ENCODE measurements around the gene GFRA4.

Gene GFRA4

GRCh38 chr20:3673221-3674070, 10.2 kb upstream of the GFRA4 start:
- no peak for DNase-seq

- DNase-seq, result no peak
Measured at GRCh38 chr20:3672547-3673171, 9.5 kb upstream of the GFRA4 start.

DNA sequence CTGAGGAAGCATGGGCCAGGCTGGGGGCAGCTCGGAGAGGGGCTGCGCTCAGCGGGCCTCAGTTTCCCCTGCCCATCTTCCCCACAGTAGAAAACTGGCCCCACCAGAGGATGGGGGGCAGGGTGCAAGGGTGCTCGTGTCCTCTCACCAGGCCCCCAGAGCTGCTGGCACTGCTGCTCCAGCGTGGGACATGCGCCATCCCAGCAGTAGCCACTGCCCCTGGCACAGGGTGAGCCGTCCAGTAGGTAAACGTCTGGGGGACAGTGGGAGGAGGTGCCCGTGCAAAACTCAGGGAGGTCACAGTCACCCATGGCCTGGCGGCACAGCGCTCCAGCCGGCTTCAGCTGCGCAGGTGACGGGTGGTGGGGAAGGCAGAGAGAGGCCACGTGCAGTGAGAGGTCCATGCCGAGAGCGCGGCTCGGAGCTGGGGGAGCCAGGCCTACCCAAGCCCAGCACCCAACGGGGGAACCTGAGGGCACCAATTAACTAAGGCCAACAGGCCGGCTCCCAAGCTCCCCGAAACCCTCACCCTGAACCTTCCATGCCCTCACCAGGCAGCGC, 8.9 kb upstream of the GFRA4 start:
- no peak for DNase-seq

- no peak for DNase-seq
Measured at GRCh38 chr20:3670945-3671344, 7.7 kb upstream of the GFRA4 start.

DNA sequence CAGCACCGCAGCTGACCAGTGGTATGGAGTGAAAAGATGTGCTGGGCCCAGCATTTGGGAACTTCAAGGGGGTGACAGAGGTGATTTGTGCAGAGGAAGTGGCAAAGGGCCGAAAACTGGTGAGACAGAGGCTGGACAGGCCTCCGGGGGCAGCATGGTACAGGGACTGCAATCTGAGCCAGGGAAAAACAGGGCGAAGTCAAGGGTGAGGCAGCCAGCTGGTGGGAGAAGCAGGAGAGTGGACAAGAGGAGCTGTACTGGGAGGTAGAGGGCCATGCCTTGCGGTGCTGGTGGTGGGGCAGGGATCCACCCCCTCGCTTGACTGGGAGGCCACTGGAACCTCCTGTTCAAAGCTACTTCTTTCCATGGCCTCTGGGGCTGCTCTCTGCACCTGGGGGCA, 7.3 kb upstream of the GFRA4 start:
- no peak for DNase-seq

GRCh38 chr20:3669710-3670367, 6.6 kb upstream of the GFRA4 start:
- no peak for DNase-seq

GRCh38 chr20:3667434-3668037, 4.3 kb upstream of the GFRA4 start:
- no peak for DNase-seq

GRCh38 chr20:3663858-3664257, 659 bp upstream of the GFRA4 start:
- no peak for DNase-seq

GRCh38 chr20:3661814-3662665, 1.2 kb downstream of the GFRA4 start:
- DNase-seq, result no peak

GRCh38 chr20:3661060-3661813, 2.0 kb downstream of the GFRA4 start:
- DNase-seq, result no peak

DNA sequence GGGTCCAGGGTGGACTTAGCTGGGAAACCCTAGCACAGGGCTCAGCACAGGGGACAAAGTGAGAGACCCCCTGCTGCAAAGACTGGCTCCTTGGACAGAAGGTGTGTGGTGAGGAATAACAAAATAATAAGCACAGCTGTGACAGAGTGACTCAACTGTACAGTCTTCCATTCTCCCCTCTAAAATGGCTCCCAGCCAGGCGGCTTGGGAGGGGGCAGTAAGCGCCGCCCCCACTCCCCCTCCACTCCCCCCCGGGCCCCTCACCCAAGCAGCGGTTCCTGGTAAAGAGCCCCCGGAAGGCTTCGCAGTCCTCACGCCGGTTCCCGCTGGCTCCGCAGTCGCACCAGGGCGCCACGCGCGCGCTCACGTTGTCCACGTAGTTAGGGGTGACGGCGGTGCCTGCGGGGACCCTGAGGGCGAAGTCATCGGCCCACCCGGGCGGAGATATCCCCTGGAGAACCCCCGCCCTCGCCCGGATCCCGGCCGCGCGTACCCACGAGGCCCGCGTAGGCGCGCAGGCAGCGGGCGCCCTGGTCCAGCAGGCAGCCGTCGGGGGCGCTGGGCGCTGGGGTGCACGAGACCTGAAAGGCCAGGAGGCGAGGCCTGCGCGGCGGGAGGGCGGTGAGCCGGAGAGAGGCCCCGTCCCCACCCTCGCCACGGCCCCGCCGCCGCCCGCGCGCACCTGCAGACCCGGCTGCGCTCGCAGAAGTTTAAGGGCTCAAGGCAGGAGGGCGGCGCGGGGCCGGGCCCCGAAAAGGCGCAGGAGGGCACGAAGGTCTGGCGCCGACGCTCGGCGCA, 2.7 kb downstream of the GFRA4 start:
- no peak for DNase-seq

DNA sequence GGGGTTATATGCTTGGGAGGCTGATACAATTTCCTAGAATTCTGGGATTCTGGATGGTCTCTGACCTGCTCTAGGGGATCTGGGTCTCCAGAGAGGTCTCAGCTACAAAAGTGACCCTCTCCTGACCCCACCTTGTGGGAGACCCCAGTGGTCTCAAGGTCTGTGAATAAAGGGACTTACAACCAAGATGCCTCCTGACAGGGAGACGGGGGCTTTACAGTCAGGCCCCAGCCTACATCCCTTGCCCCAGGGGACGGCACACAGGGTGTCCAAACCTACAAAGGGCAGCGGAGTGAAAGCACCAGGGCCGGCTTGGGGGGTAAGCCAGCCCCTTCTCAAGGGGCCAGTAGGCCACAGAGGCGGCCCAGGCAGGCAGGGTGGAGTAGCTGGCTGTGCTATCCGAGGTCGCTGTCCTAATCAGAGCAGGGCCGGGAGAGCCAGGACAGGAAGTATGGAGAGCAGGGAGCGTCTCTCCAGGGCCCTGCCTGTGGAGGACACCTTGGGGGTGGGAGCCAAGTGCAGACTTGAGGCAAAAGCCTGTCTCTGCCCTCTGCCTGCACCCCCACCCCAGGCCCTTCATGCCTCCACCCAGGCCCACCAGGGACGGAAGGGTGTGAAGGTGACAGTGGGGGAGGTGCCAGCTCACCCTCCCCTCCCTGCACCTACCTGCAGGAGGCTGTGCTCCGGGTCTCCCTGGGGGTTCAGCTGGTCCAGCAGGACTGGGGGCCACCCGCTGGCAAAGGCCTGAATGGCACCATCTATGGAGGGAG, 3.5 kb downstream of the GFRA4 start:
- DNase-seq, result no peak

- no peak for DNase-seq
Measured at GRCh38 chr20:3658716-3659491, 4.3 kb downstream of the GFRA4 start.

DNA sequence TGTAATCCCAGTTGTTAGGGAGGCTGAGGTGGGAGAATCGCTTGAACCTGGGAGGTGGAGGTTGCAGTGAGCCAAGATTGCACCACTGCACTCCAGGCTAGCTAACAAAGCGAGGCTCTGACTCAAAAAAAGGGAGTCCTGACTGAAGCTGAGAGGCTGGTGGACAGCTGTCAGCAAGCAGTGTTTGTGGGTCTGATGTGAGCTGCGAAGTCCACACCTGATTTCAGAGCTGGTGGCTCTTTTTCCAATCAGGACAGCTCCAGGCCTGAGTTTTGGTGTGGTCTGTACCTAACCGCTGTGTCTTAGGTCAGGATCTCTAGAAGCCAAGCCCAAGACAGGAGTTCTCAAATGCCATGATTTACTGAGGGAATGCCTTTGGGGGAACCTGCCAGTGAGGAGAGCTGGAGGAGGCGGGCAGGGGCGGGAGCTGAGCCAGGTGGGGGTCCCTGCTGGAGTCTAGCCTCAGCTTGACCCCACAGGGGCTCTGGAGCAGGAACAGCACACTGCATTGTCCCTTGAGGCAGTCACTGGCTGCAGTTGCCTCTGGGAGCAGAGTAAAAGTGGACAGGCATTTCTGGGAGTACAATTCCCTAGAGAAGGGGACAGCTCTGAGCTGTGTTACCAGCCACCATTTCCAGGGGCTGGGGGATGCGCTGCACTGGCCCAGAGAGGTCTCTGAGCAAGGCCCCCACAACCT, 5.0 kb downstream of the GFRA4 start:
- no peak for DNase-seq

DNA sequence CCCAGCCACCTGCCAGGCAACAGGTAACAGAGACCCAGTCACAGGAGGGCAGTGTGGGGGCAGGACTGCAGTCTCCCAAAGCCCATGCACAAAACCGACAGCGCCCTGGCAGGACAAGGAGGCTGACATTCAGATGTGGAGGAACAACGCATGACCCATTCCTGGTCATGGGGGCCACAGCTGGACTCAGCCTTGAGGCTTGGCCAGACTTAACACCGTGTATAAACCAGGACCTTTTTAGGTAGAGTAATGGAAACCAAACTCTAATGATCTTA, 8.1 kb downstream of the GFRA4 start:
- no peak for DNase-seq

GRCh38 chr20:3654326-3655130, 8.7 kb downstream of the GFRA4 start:
- no peak for DNase-seq

GRCh38 chr20:3653921-3654320, 9.3 kb downstream of the GFRA4 start:
- no peak for DNase-seq

All from CD4-positive, alpha-beta T cell treated with Interleukin-4 for 4 hours (primary cell).